ENCODE measurements around the gene CFAP73.
"Not testable (repeated sequence)": the region's sequence is repeated elsewhere in the genome, so short reads cannot be mapped to it uniquely, and the experiment has no call there.

Gene CFAP73

GRCh38 chr12:113120670-113121370 is 28.7 kb upstream of the CFAP73 start:
- no peak for FAIRE-seq

- no peak for FAIRE-seq
These were observed 21.7 kb upstream of the CFAP73 start for GRCh38 chr12:113127791-113128199.

- FAIRE-seq: no peak
These were observed 20.5 kb upstream of the CFAP73 start for GRCh38 chr12:113128802-113129663.

GRCh38 chr12:113129664-113130456 is 19.7 kb upstream of the CFAP73 start:
- FAIRE-seq: no peak

- FAIRE-seq: no peak
These were observed 18.9 kb upstream of the CFAP73 start for GRCh38 chr12:113130457-113131135.

DNA sequence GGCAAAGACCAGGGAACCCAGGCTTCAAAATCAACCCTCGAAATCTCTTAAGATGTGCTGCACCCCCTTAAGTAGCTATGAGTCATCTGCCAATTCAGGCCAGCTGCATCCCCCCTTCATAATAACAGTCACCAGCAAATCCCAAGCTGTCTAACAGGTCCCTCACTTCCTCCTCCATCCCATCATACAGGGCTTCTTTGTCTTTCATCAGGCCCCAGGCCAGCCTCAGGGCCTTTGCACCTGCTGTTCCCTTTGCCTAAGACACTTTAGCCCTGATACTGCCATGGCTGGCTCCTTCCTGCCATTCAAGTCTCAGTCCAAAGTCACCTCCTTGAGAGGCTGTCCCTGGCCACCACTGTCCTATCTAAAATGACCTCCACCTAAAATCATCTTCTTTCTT is 18.0 kb upstream of the CFAP73 start:
- no peak for FAIRE-seq

DNA sequence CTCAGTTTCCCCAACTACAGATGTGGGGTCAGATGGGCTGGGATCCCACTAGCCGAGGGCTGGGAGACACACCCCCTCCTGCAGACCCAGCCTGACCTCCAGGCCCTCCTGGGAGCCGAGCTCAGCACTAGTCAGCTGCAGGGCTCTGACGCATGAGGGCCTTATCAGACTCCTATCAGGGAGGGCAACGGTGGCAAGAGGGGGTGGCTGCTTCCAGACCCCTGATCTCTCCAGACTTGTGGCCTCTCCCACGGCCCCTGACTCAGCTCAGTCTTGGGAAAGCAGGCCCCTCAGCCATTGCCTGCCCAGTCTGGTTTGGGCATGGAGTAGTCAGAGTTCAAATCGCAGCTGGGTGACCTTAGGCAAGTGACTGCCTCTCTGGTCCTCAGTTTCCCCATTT is 16.5 kb upstream of the CFAP73 start:
- no peak for FAIRE-seq

GRCh38 chr12:113133666-113134065 is 15.9 kb upstream of the CFAP73 start:
- no peak for FAIRE-seq

DNA sequence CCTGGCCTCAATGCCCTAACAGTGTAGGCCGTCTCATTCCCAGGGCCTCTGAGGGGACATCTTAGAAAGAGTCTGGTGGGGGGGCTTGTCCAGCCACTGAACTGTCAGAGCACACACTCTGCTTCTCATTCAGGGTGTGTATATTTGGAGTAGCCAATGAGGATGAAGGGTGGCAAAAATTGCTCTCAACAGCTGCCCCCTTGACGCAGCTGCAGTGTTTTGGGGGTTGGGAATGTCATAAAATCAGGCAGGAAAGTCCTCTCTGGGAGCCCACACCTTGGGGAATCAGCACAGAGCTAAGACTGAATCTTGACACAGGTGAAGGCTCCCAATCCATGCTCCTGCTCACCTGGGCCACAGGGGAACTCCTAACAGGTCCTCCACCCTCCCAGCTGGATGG is 15.5 kb upstream of the CFAP73 start:
- no peak for FAIRE-seq

- no peak for FAIRE-seq
These were observed 15.0 kb upstream of the CFAP73 start for GRCh38 chr12:113134521-113134951.

- no peak for FAIRE-seq
These were observed 14.1 kb upstream of the CFAP73 start, which contains the start of gene RASAL1 for GRCh38 chr12:113135178-113136127. TSS of gene RASAL1 (minus strand) at chr12:113135761. CDS start at chr12:113135462, 299 bp downstream.

- no peak for FAIRE-seq
These were observed 13.2 kb upstream of the CFAP73 start for GRCh38 chr12:113136128-113136989.

GRCh38 chr12:113136990-113137511 is 12.5 kb upstream of the CFAP73 start:
- FAIRE-seq: no peak

DNA sequence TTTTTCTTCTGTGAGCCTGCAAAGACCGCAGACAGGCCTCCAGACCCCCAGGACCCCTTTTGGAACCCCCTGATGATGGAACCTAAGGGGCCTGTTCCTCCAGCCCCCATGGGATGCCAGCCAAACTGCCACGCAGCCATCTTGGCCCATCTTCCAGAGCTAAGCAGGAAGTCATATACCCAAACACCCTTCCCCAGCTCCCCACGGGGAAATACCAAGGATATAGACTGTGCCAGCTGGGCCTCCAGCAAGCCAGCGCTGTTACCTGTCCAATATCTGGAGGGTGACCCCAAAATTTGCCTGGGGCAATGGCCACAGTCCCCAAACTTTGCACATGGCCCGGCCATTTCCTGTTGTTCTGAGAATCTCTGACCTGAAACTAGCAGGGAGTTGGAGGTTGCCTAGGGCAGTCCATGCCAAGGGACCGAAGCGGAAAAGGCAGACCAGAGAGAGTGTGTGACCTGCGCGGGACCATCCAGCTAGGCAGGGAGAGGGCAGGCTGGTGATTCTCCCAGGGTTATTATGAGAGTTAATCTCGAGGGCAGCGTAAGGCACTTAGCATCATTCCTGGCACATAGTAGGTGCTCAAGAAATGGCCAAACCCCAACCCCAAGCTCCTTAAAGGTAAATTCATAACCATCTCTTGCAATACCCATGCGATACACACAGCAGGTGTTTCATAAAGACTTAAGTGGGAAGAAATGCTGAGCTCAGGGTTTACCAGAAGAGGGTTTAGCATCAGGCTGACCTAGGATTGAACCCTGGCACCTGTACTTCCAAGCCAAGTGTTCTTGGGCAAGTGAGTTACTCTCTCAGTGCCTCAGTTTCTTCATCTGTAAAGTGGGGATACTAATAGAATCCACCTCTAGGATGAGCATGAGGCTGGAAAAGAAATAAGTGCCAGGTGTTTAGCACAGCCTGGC is 11.4 kb upstream of the CFAP73 start:
- FAIRE-seq: no peak

- FAIRE-seq: no peak
These were observed 10.7 kb upstream of the CFAP73 start for GRCh38 chr12:113138826-113139225.

- no peak for FAIRE-seq
These were observed 8.8 kb upstream of the CFAP73 start for GRCh38 chr12:113140706-113141105.

GRCh38 chr12:113141716-113142115 is 7.8 kb upstream of the CFAP73 start:
- FAIRE-seq: not testable (repeated sequence)

- FAIRE-seq: no peak
These were observed 7.2 kb upstream of the CFAP73 start for GRCh38 chr12:113142173-113142885.
